K562 (cell line): ENCODE results near the gene DYRK1B. TPM values are rescaled to one million over a fixed set of nuclear protein-coding genes. Genes with fewer than 3 reads are reported as not detected.
A peak's percentile ranks its signal among the peaks of the same experiment; 100 is the strongest.
"Not testable (repeated sequence)": the region's sequence is repeated elsewhere in the genome, so short reads cannot be mapped to it uniquely, and the experiment has no call there.

Source experiments
- ATAC-seq: fragments of 200-7000 bp; cut with Tn5 transposase; 3 replicates; pipeline ENCODE4 v1.9.1; 2020; ENCODE audit warnings: moderate library complexity
- BruUV-seq: library from RNA; stranded (reverse); fragments of 400-500 nt; replicated peaks from 2 replicates; lab custom pipeline; 2021; lab: Mats Ljungman, UMichigan
- CTCF ChIA-PET: fragments of 300-600 bp; formaldehyde crosslinking; extraction: SDS; loops from one replicate; lab custom pipeline; 2021; ENCODE audit warnings: low intra/inter-chr PET ratio; lab: Yijun Ruan, JAX
- POLR2A ChIA-PET: fragments of 300-600, 350-650 bp; sonication (Branson Sonifier 250); formaldehyde crosslinking; extraction: SDS; loops from one replicate; lab custom pipeline; 2021; ENCODE audit warnings: antibody characterized with exemption, inconsistent platforms; lab: Yijun Ruan, JAX
- DNase-seq, 4 experiments: peaks; one replicate each; pipeline versions ENCODE4 v3.0.0 to v3.0.0-alpha.2; 2011 to 2018; ENCODE audit warnings: low spot score in 3 of 4, mixed read lengths in 3 of 4; ENCODE audit errors: extremely low read depth in 1 of 4
- FAIRE-seq: peaks from 2 replicates; lab custom pipeline; 2011; peaks lifted over from hg19 to GRCh38; lab: Jason Lieb, UNC
- H2AFZ ChIP-seq: 2 replicates; pipeline ENCODE4 v1.6.0; 2011; ENCODE audit warnings: low read depth, low read length, control low read depth, inconsistent platforms
- H3K27ac ChIP-seq: fragments of 200-600 bp; 3 replicates; pipeline ENCODE4 v1.8.0; 2011; ENCODE audit warnings: low read depth, mild to moderate bottlenecking, control low read depth, inconsistent platforms, low read length, moderate library complexity, mixed read lengths; ENCODE audit errors: extremely low read depth
- H3K27me3 ChIP-seq, 2 experiments: fragments of 300-600 bp in 1 of 2; 2 replicates in 1 of 2; 3 replicates in 1 of 2; pipeline versions ENCODE4 v1.6.0 to v1.8.0; 2011; ENCODE audit warnings: inconsistent platforms in 2 of 2, low read length in 2 of 2, mild to moderate bottlenecking in 1 of 2, mixed read lengths in 1 of 2, moderate library complexity in 1 of 2; ENCODE audit not compliant: control insufficient read depth in 2 of 2, insufficient read depth in 2 of 2
- H3K36me3 ChIP-seq: fragments of 300-600 bp; 3 replicates; pipeline ENCODE4 v1.8.0; 2011; ENCODE audit warnings: mild to moderate bottlenecking, low read length, inconsistent platforms; ENCODE audit not compliant: control insufficient read depth, insufficient read depth
- H3K4me1 ChIP-seq, 2 experiments: fragments of 200-600 bp in 1 of 2; replicated peaks in 1 of 2; 2 replicates in 1 of 2; 3 replicates in 1 of 2; pipeline versions ENCODE4 v1.5.1 to v1.8.0; 2011; ENCODE audit warnings: inconsistent platforms in 2 of 2, low read length in 2 of 2, mild to moderate bottlenecking in 1 of 2, mixed read lengths in 1 of 2, moderate library complexity in 1 of 2; ENCODE audit not compliant: control insufficient read depth in 2 of 2, insufficient read depth in 2 of 2
- H3K4me2 ChIP-seq: 2 replicates; pipeline ENCODE4 v1.6.1; 2011; ENCODE audit warnings: low read length, control low read depth, inconsistent platforms, mixed read lengths; ENCODE audit not compliant: insufficient read depth
- H3K4me3 ChIP-seq: fragments of 200-600 bp; sonication (generic), shearing (Covaris generic); 2 replicates; pipeline ENCODE4 v1.5.1; 2016; ENCODE audit warnings: control low read depth, inconsistent platforms
- H3K79me2 ChIP-seq: fragments of 200-600 bp; 3 replicates; pipeline ENCODE4 v1.8.0; 2011; ENCODE audit warnings: low read length, inconsistent platforms; ENCODE audit not compliant: control insufficient read depth, insufficient read depth
- H3K9ac ChIP-seq, 2 experiments: 2 replicates each; pipeline versions ENCODE4 v1.6.0 to v1.6.1; 2011; ENCODE audit warnings: low read depth in 2 of 2, low read length in 2 of 2, control low read depth in 1 of 2, inconsistent platforms in 1 of 2, mild to moderate bottlenecking in 1 of 2, mixed read lengths in 1 of 2; ENCODE audit not compliant: insufficient read depth in 1 of 2
- H3K9me1 ChIP-seq: one replicate; pipeline ENCODE4 v1.6.0; 2011; ENCODE audit warnings: inconsistent platforms, mild to moderate bottlenecking, low read length, moderate library complexity; ENCODE audit not compliant: control insufficient read depth, insufficient read depth
- H3K9me3 ChIP-seq: replicated peaks from 2 replicates; pipeline ENCODE4 v1.5.1; 2011; ENCODE audit warnings: low read depth, low read length, inconsistent platforms; ENCODE audit not compliant: control insufficient read depth, insufficient read depth
- H4K20me1 ChIP-seq: replicated peaks from 2 replicates; pipeline ENCODE4 v1.6.1; 2011; ENCODE audit warnings: low read length, inconsistent platforms, mixed read lengths; ENCODE audit not compliant: control insufficient read depth, insufficient read depth
- CAMTA2 ChIP-seq: fragments of 250-450 bp; sonication (Bioruptor Pico); conservative IDR thresholded peaks from 2 replicates; pipeline ENCODE4 v1.5.1; 2022
- CBX1 ChIP-seq: sonication (generic); IDR thresholded peaks from 2 replicates; pipeline ENCODE4 v1.6.1; 2016; ENCODE audit warnings: antibody characterized with exemption, low read depth, mild to moderate bottlenecking
- CC2D1A ChIP-seq: fragments of 450-650 bp; IDR thresholded peaks from 2 replicates; pipeline ENCODE4 v1.6.1; 2017; ENCODE audit warnings: mild to moderate bottlenecking
- E2F1 ChIP-seq: sonication (generic); formaldehyde crosslinking; IDR thresholded peaks from 2 replicates; pipeline ENCODE4 v1.8.1; 2023; ENCODE audit warnings: mild to moderate bottlenecking, missing genetic modification reagents, moderate library complexity
- FOXP1 ChIP-seq: sonication (generic); formaldehyde crosslinking; IDR thresholded peaks from 2 replicates; pipeline ENCODE4 v1.8.0; 2022; ENCODE audit warnings: mild to moderate bottlenecking, missing genetic modification reagents
- HDAC1 ChIP-seq, 2 experiments: fragments of 450-650 bp; IDR thresholded peaks; 2 replicates each; pipeline ENCODE4 v1.6.1; 2016 to 2017; ENCODE audit warnings: inconsistent platforms in 1 of 2, mild to moderate bottlenecking in 1 of 2, moderate library complexity in 1 of 2
- HMG20A ChIP-seq: fragments of 450-650 bp; formaldehyde crosslinking; conservative IDR thresholded peaks from 2 replicates; pipeline ENCODE4 v1.4.0; 2020; ENCODE audit warnings: mild to moderate bottlenecking, mixed read lengths
- KLF1 ChIP-seq: fragments of 450-650 bp; IDR thresholded peaks from 2 replicates; pipeline ENCODE4 v1.6.1; 2016; ENCODE audit warnings: missing genetic modification characterization, missing compliant biosample characterization
- MYNN ChIP-seq, 2 experiments: sonication (generic); formaldehyde crosslinking in 1 of 2; IDR thresholded peaks; 2 replicates each; pipeline versions ENCODE4 v1.5.0 to v1.6.1; 2016 to 2020; ENCODE audit warnings: antibody characterized with exemption in 1 of 2, missing genetic modification reagents in 1 of 2
- PML ChIP-seq: IDR thresholded peaks from 2 replicates; pipeline ENCODE4 v1.6.1; 2012; ENCODE audit warnings: low read length, inconsistent platforms
- POLR2A ChIP-seq: fragments of 450-650 bp; conservative IDR thresholded peaks from 2 replicates; pipeline ENCODE4 v1.6.1; 2016
- POLR3A ChIP-seq: IDR thresholded peaks from 2 replicates; pipeline ENCODE4 v1.6.1; 2011; ENCODE audit warnings: borderline replicate concordance, mild to moderate bottlenecking, moderate library complexity; ENCODE audit not compliant: insufficient read length, insufficient read depth; ENCODE audit errors: extremely low read depth
- TARDBP ChIP-seq: fragments of 450-650 bp; IDR thresholded peaks from 2 replicates; pipeline ENCODE4 v1.6.1; 2016
- ZBTB7A ChIP-seq: IDR thresholded peaks from 2 replicates; pipeline ENCODE4 v1.6.1; 2011; ENCODE audit warnings: low read depth, mild to moderate bottlenecking, low read length, moderate library complexity, borderline replicate concordance; ENCODE audit not compliant: control insufficient read depth
- ZNF518B ChIP-seq: fragments of 250-450 bp; sonication (Bioruptor Pico); IDR thresholded peaks from 2 replicates; pipeline ENCODE4 v1.5.0; 2021; ENCODE audit warnings: mild to moderate bottlenecking, moderate library complexity
- ZNF584 ChIP-seq: fragments of 200-800 bp; sonication (Bioruptor generic); IDR thresholded peaks from 2 replicates; pipeline ENCODE4 v1.6.1; 2016; ENCODE audit warnings: low read depth, mild to moderate bottlenecking, missing genetic modification characterization, missing compliant biosample characterization
- ZNF644 ChIP-seq: fragments of 200-800 bp; sonication (Bioruptor generic); IDR thresholded peaks from 2 replicates; pipeline ENCODE4 v1.6.1; 2016; ENCODE audit warnings: low read depth, missing genetic modification characterization, missing compliant biosample characterization
- ZNF707 ChIP-seq: fragments of 250-450 bp; sonication (Bioruptor Pico); conservative IDR thresholded peaks from 2 replicates; pipeline ENCODE4 v1.8.0; 2022; ENCODE audit warnings: inconsistent platforms, mild to moderate bottlenecking, moderate library complexity
- WGBS: fragments of 100-300 bp; shearing (Covaris generic); methylation state at CpG from one replicate; pipeline ENCODE4 v1.1.6; 2016; ENCODE audit warnings: low coverage, mixed read lengths; ENCODE audit not compliant: insufficient coverage; ENCODE audit errors: missing lambda C conversion rate; 5-methylcytosine and 5-hydroxymethylcytosine counted together
- in situ Hi-C: fragments of 300-500 bp; cut with MboI; formaldehyde crosslinking; loops from 4 replicates; pipeline ENCODE4 v1.15.0; 2018; ENCODE audit warnings: inconsistent platforms, mixed read lengths
- intact Hi-C: fragments of 100-400 bp; cut with micrococcal nuclease; formaldehyde crosslinking; loops from 2 replicates; pipeline ENCODE4 v1.14.2; 2022
- polyA plus RNA-seq, 8 experiments: library from polyadenylated mRNA; depleted of rRNA in 4 of 8; stranded (reverse) in 5 of 8; unstranded in 3 of 8; fragments of >200 nt; fragmentation: Nextera tagmentation in 2 of 8; fragmentation: Illumina TruSeq in 1 of 8; extraction: Ambion mirVana in 2 of 8; extraction: Trizol in 1 of 8; gene quantifications; 2 replicates each; pipeline versions ENCODE4 v1.2.1 to v1.2.3, GENCODE V29; 2011 to 2014; ENCODE audit warnings: inconsistent platforms in 1 of 8, missing spikeins in 1 of 8
- total RNA-seq, 7 experiments: library from RNA; depleted of rRNA in 6 of 7; stranded (reverse); fragments of >200 nt in 6 of 7; fragmentation: Illumina TruSeq in 2 of 7; extraction: Trizol in 2 of 7; gene quantifications; 2 replicates each; pipeline versions ENCODE4 v1.2.1 to v1.2.3, GENCODE V29; 2011 to 2021; ENCODE audit warnings: low replicate concordance in 1 of 7

DYRK1B gene
- total and polyA plus RNA-seq, 9 of the 15 experiments (the other 6 are each of a cell fraction or from before 2014, with no cell fraction given), result 0.91 to 5.2 (median 1.5) TPM; not detected in 2

GRCh38 chr19:39833464-39834286 lies at the start of gene DYRK1B (continued):
- TF ChIP-seq POLR3A (no peak), POLR2A (peak; percentile 88), ZBTB7A (peak; percentile 73; the same call in 1 of the 2 replicates), ZNF644 (tag) (no peak), FOXP1 (no peak), ZNF518B (CRISPR knock-in tag) (no peak), CAMTA2 (CRISPR knock-in tag) (no peak), TARDBP (peak; percentile 79; the same call in 1 of the 2 replicates), PML (peak; percentile 19; the same call in 1 of the 2 replicates), ZNF707 (CRISPR knock-in tag) (no peak), E2F1 (peak; percentile 63), KLF1 (tag) (0 out of 2 replicates have a peak, but pooled peaks have one; percentile 66), ZNF584 (CRISPR knock-in tag) (no peak), CC2D1A (no peak), CBX1 (no peak; the same call in 1 of the 2 replicates), HDAC1 (IDR thresholded peaks at IDR 0.05) (peak in 1 of 2 experiments; percentile 97; a peak in 2 of 4 replicates), MYNN (IDR thresholded peaks at IDR 0.05) (0 out of 2 replicates have a peak, but pooled peaks have one; percentile 77), MYNN (CRISPR knock-in tag; IDR thresholded peaks at IDR 0.05) (no peak), HMG20A (CRISPR knock-in tag) (no peak)
- TF ChIP-seq, all 486 proteins: peak for 135

GRCh38 chr19:39882645-39883044 lies 48.7 kb upstream of the DYRK1B start:
- H3K9me3 ChIP-seq, H3K36me3 ChIP-seq, CTCF ChIA-PET, H4K20me1 ChIP-seq, H3K27ac ChIP-seq, H3K4me1 ChIP-seq, in situ Hi-C loops, H3K9me1 ChIP-seq, ATAC-seq, H3K79me2 ChIP-seq, FAIRE-seq, H3K9ac ChIP-seq, POLR2A ChIA-PET, DNase-seq, H3K4me2 ChIP-seq, H3K4me3 ChIP-seq, H2AFZ ChIP-seq, intact Hi-C loops, BruUV-seq: not testable (repeated sequence)
- WGBS, result 11% methylated on average over 4 of the region's 10 CpGs
- H3K27me3 ChIP-seq, result peaks cover 0 to 14% of the 10 kb centered on the region in 2 experiments; a peak in 3 of 5 replicates
